ENCODE measurements around the gene BABAM2. TPM values are rescaled to one million over a fixed set of nuclear protein-coding genes. Genes with fewer than 3 reads are reported as not detected.

The BABAM2 gene
- total RNA-seq, 2 experiments from 2014 or later = 19.7 to 33.2 TPM

DNA sequence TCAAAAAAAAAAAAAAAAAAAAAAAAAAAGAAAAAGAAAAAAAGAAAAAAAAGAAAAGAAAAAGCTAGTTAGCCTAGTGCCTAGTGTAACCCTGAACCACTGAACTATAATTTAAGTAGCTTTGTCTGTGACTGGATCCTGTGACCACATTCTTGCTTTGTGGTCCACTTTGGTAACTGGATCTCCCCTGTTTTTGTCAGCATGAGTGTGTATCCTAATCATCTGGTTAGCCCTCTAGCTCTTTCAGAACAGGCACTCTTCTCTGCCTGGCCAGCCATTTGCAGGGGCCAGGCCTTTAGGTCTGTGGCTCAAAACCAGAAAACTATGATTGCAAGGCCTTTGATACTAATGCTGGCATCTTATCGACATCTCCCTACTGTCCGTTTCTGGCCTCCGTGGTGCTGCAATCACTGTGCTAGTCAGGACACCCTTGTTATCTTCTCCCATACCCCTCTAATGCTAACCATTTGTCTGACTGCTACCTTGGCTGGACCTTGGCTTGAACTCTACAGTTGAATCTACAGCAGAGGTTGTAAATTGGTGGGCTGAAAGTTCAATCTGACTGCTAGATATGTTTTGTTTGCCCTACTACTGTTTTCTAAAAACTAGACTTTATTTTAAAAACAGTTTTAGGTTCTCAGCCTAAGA lies 40.8 kb upstream of the BABAM2 start:
- no peak overlapping the region for H3K27ac ChIP-seq (ENCODE audit: low read depth, low read length, poor library complexity, severe bottlenecking)
- ChIA-PET CTCF (ENCODE audit: unreplicated experiment) (no interaction called here), POLR2A (interaction anchor here (0.6 to 0.8 kb wide), 2 partner anchors 27 to 40 kb away, joined by 3 to 4 read pairs; partner anchors contain the start of gene RBKS)
- TF ChIP-seq EZH2phosphoT487 (IDR thresholded peaks at IDR 0.05; ENCODE audit: borderline replicate concordance, low read depth, low read length) = no peak
- TF ChIP-seq, protein P1, sequence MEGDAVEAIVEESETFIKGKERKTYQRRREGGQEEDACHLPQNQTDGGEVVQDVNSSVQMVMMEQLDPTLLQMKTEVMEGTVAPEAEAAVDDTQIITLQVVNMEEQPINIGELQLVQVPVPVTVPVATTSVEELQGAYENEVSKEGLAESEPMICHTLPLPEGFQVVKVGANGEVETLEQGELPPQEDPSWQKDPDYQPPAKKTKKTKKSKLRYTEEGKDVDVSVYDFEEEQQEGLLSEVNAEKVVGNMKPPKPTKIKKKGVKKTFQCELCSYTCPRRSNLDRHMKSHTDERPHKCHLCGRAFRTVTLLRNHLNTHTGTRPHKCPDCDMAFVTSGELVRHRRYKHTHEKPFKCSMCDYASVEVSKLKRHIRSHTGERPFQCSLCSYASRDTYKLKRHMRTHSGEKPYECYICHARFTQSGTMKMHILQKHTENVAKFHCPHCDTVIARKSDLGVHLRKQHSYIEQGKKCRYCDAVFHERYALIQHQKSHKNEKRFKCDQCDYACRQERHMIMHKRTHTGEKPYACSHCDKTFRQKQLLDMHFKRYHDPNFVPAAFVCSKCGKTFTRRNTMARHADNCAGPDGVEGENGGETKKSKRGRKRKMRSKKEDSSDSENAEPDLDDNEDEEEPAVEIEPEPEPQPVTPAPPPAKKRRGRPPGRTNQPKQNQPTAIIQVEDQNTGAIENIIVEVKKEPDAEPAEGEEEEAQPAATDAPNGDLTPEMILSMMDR (conservative IDR thresholded peaks at IDR 0.05; ENCODE audit: low read length) = no peak
- no peaks in the 10 kb centered on the region for H3K9me2 ChIP-seq (ENCODE audit: insufficient read depth, low read length)
- H3K4me1 ChIP-seq (ENCODE audit: insufficient read depth, low read length, poor library complexity, severe bottlenecking) = no peaks in the 10 kb centered on the region
- H3K4me3 ChIP-seq (ENCODE audit: low read depth, low read length, poor library complexity, severe bottlenecking) = no peak overlapping the region
- H3K79me2 ChIP-seq (ENCODE audit: insufficient read depth, low read depth, low read length) = no peaks in the 10 kb centered on the region
- DNase-seq (ENCODE audit: low spot score) = no peak
- H3K4me2 ChIP-seq (ENCODE audit: low read length) = no peak overlapping the region
- intact Hi-C loops (cut with micrococcal nuclease; ENCODE audit: unreplicated experiment) = no loop called here
- H4K20me1 ChIP-seq (ENCODE audit: insufficient read depth, low read length) = no peaks in the 10 kb centered on the region
- H2AFZ ChIP-seq (ENCODE audit: low read length) = no peak overlapping the region
- no TSS peak for BruUV-seq (replicated peaks)
- H3K36me3 ChIP-seq (ENCODE audit: insufficient read depth, low read length) = no peaks in the 10 kb centered on the region
- H3K9me3 ChIP-seq (ENCODE audit: low read length) = no peaks in the 10 kb centered on the region

DNA sequence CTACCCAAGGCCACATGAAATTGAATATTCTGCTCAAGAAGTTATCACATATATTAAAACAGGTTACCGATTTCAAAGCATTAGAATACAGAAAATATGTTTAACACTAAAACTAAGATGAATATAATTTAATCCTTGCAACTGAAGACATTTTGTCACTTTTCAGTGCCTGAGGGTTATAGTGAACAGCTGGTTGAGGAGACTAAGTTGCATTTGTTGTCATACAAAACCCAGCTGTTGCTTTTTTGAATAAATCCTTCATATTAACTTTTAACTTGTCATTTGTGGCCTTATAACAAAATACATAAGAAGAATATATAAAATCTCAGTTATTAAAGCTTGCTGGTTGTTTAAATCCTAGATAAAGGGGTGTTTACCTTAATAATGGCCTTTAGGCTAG lies 37.8 kb upstream of the BABAM2 start:
- TF ChIP-seq, protein P1 (conservative IDR thresholded peaks at IDR 0.05; ENCODE audit: low read length) = no peak
- ChIA-PET POLR2A (interaction anchor here (0.6 kb wide), 1 partner anchor 32 kb away, joined by 6 read pairs; no protein-coding TSS in a partner anchor), CTCF (ENCODE audit: unreplicated experiment) (no interaction called here)
- Histone ChIP-seq H3K79me2 (ENCODE audit: insufficient read depth, low read depth, low read length) (no peaks in the 10 kb centered on the region), H3K36me3 (ENCODE audit: insufficient read depth, low read length) (no peaks in the 10 kb centered on the region), H2AFZ (ENCODE audit: low read length) (no peak overlapping the region), H3K4me2 (ENCODE audit: low read length) (no peak overlapping the region), H3K9me3 (ENCODE audit: low read length) (peaks cover 5% of the 10 kb centered on the region; the same call in 1 of the 2 replicates), H3K4me1 (ENCODE audit: insufficient read depth, low read length, poor library complexity, severe bottlenecking) (no peaks in the 10 kb centered on the region), H4K20me1 (ENCODE audit: insufficient read depth, low read length) (no peaks in the 10 kb centered on the region), H3K27ac (ENCODE audit: low read depth, low read length, poor library complexity, severe bottlenecking) (no peak overlapping the region), H3K4me3 (ENCODE audit: low read depth, low read length, poor library complexity, severe bottlenecking) (no peak overlapping the region), H3K9me2 (ENCODE audit: insufficient read depth, low read length) (no peaks in the 10 kb centered on the region)
- no peak for DNase-seq (ENCODE audit: low spot score)
- intact Hi-C loops (cut with micrococcal nuclease; ENCODE audit: unreplicated experiment) = no loop called here
- BruUV-seq (replicated peaks) = no TSS peak

DNA sequence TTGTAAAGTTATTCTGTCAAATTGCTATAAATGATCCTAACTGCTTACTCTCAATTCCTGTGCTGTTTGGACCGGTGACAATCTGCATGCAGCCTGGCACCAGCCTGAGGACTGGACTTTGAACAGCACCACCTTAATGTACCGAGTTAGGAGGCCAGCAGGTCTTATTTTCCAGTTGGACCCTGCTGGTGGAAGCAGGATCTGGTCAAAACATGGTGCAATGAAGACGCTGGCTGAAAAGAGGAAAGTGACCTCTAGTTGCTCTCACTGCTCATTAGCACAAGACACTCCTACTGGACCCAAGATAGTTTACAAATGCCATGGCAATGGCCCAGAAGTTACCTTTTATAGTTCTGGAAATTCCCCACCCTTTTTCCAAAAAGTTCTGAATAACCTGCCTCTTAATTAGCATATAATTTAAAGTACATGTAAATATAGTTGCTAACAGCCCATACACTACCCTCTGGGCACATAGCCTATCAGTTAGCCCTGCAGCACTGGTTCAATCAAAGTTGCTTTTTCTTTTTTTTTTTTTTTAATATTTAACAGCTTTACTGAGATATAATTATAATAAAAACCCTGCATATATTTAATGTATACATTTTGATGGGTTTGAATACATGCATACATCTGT lies 36.2 kb upstream of the BABAM2 start:
- H3K79me2 ChIP-seq (ENCODE audit: insufficient read depth, low read depth, low read length) = no peaks in the 10 kb centered on the region
- H3K9me2 ChIP-seq (ENCODE audit: insufficient read depth, low read length) = no peaks in the 10 kb centered on the region
- intact Hi-C loops (cut with micrococcal nuclease; ENCODE audit: unreplicated experiment) = no loop called here
- H3K4me3 ChIP-seq (ENCODE audit: low read depth, low read length, poor library complexity, severe bottlenecking) = no peak overlapping the region
- H3K9me3 ChIP-seq (ENCODE audit: low read length) = peaks cover 11% of the 10 kb centered on the region; the same call in 1 of the 2 replicates
- H2AFZ ChIP-seq (ENCODE audit: low read length) = no peak overlapping the region
- DNase-seq (ENCODE audit: low spot score) = no peak
- BruUV-seq (replicated peaks) = no TSS peak
- TF ChIP-seq EZH2phosphoT487 (IDR thresholded peaks at IDR 0.05; ENCODE audit: borderline replicate concordance, low read depth, low read length) = no peak
- TF ChIP-seq, protein P1 (conservative IDR thresholded peaks at IDR 0.05; ENCODE audit: low read length) = no peak
- POLR2A ChIA-PET = interaction anchor here (0.6 kb wide), 1 partner anchor 18 kb away, joined by 3 read pairs; no protein-coding TSS in a partner anchor
- CTCF ChIA-PET (ENCODE audit: unreplicated experiment) = no interaction called here
- H3K4me2 ChIP-seq (ENCODE audit: low read length) = no peak overlapping the region
- H3K4me1 ChIP-seq (ENCODE audit: insufficient read depth, low read length, poor library complexity, severe bottlenecking) = no peaks in the 10 kb centered on the region
- H3K36me3 ChIP-seq (ENCODE audit: insufficient read depth, low read length) = no peaks in the 10 kb centered on the region
- H4K20me1 ChIP-seq (ENCODE audit: insufficient read depth, low read length) = no peaks in the 10 kb centered on the region
- H3K27ac ChIP-seq (ENCODE audit: low read depth, low read length, poor library complexity, severe bottlenecking) = no peak overlapping the region
